Endothelial cell of umbilical vein (primary cell): ENCODE data around the gene ITGB3BP. TPM values are rescaled to one million over a fixed set of nuclear protein-coding genes. Genes with fewer than 3 reads are reported as not detected.

Experiments
- BruUV-seq: library from RNA; stranded (reverse); fragments of 400-500 nt; replicated peaks from 2 replicates; lab custom pipeline; 2021; lab: Mats Ljungman, UMichigan
- CTCF ChIA-PET: fragments of 300-600, 350-600 bp; sonication (Branson Sonifier 250); formaldehyde crosslinking; loops from one replicate; lab custom pipeline; 2021; ENCODE audit warnings: antibody characterized with exemption, inconsistent platforms; lab: Charles Lee
- POLR2A ChIA-PET: fragments of 300-600, 350-600 bp; sonication (Branson Sonifier 250); formaldehyde crosslinking; loops from one replicate; lab custom pipeline; 2021; ENCODE audit warnings: antibody characterized with exemption, inconsistent platforms; lab: Charles Lee
- DNase-seq: peaks from one replicate; pipeline ENCODE4 v3.0.0-alpha.2; 2011; ENCODE audit warnings: low read depth, low spot score
- FAIRE-seq: peaks from 2 replicates; lab custom pipeline; 2011; peaks lifted over from hg19 to GRCh38; lab: Jason Lieb, UNC
- H2AFZ ChIP-seq: 2 replicates; pipeline ENCODE4 v1.6.0; 2012; ENCODE audit warnings: low read depth, low read length, control low read depth, inconsistent platforms
- H3K27ac ChIP-seq: 2 replicates; pipeline ENCODE4 v1.5.1; 2011; ENCODE audit warnings: low read depth, mild to moderate bottlenecking, control low read depth, low read length, moderate library complexity; ENCODE audit not compliant: insufficient read depth
- H3K27me3 ChIP-seq, 2 experiments: 2 replicates each; pipeline versions ENCODE4 v1.6.0 to v1.6.1; 2011; ENCODE audit warnings: low read length in 2 of 2, mixed read lengths in 1 of 2; ENCODE audit not compliant: control insufficient read depth in 2 of 2, insufficient read depth in 2 of 2
- H3K36me3 ChIP-seq, 2 experiments: 2 replicates in 1 of 2; 3 replicates in 1 of 2; pipeline ENCODE4 v1.5.1; 2011; ENCODE audit warnings: low read length in 2 of 2, mild to moderate bottlenecking in 1 of 2, moderate library complexity in 1 of 2; ENCODE audit not compliant: control insufficient read depth in 2 of 2, insufficient read depth in 2 of 2; ENCODE audit errors: extremely low read depth in 1 of 2
- H3K4me1 ChIP-seq: 3 replicates; pipeline ENCODE4 v1.5.1; 2011; ENCODE audit warnings: mild to moderate bottlenecking, low read length; ENCODE audit not compliant: control insufficient read depth, insufficient read depth; ENCODE audit errors: extremely low read depth
- H3K4me2 ChIP-seq: 2 replicates; pipeline ENCODE4 v1.6.1; 2011; ENCODE audit warnings: low read length, control low read depth, mixed read lengths; ENCODE audit not compliant: insufficient read depth
- H3K4me3 ChIP-seq, 3 experiments: fragments of 200-600 bp in 1 of 3; sonication (generic), shearing (Covaris generic) in 1 of 3; replicated peaks in 1 of 3; 2 replicates each; pipeline ENCODE4 v1.5.1; 2011 to 2016; ENCODE audit warnings: control low read depth in 3 of 3, low read length in 3 of 3, mild to moderate bottlenecking in 2 of 3, inconsistent platforms in 1 of 3, low read depth in 1 of 3, moderate library complexity in 1 of 3; ENCODE audit not compliant: insufficient read depth in 1 of 3
- H3K79me2 ChIP-seq: 2 replicates; pipeline ENCODE4 v1.6.0; 2012; ENCODE audit warnings: low read length, inconsistent platforms; ENCODE audit not compliant: control insufficient read depth, insufficient read depth
- H3K9ac ChIP-seq: replicated peaks from 2 replicates; pipeline ENCODE3; 2011; ENCODE audit warnings: low read length, control low read depth; ENCODE audit not compliant: insufficient read depth; ENCODE audit errors: extremely low read depth
- H3K9me1 ChIP-seq: replicated peaks from 3 replicates; pipeline ENCODE4 v1.6.0; 2011; ENCODE audit warnings: mild to moderate bottlenecking, low read length; ENCODE audit not compliant: control insufficient read depth, insufficient read depth; ENCODE audit errors: extremely low read depth
- H3K9me3 ChIP-seq: replicated peaks from 2 replicates; pipeline ENCODE4 v1.5.1; 2012; ENCODE audit warnings: low read length, inconsistent platforms; ENCODE audit not compliant: control insufficient read depth, insufficient read depth
- H4K20me1 ChIP-seq: replicated peaks from 2 replicates; pipeline ENCODE3; 2011; ENCODE audit warnings: mild to moderate bottlenecking, low read length; ENCODE audit not compliant: control insufficient read depth, insufficient read depth; ENCODE audit errors: extremely low read depth
- EZH2 ChIP-seq: IDR thresholded peaks from 2 replicates; pipeline ENCODE4 v1.6.1; 2012; ENCODE audit warnings: borderline replicate concordance, low read depth, mild to moderate bottlenecking, moderate library complexity, low read length, inconsistent platforms; ENCODE audit not compliant: severe bottlenecking
- FOS ChIP-seq: IDR thresholded peaks from 2 replicates; pipeline ENCODE4 v1.6.1; 2011; ENCODE audit warnings: mild to moderate bottlenecking, low read length, moderate library complexity, borderline replicate concordance; ENCODE audit not compliant: insufficient read depth
- GATA2 ChIP-seq: IDR thresholded peaks from 2 replicates; pipeline ENCODE4 v1.7.0; 2011; ENCODE audit warnings: low read depth, mild to moderate bottlenecking, moderate library complexity, mixed read lengths, low read length; ENCODE audit not compliant: insufficient read length, insufficient read depth
- JUN ChIP-seq: IDR thresholded peaks from 2 replicates; pipeline ENCODE4 v1.6.1; 2011; ENCODE audit warnings: borderline replicate concordance, low read depth; ENCODE audit not compliant: insufficient read length, insufficient read depth
- MYC ChIP-seq: IDR thresholded peaks from one replicate; pipeline ENCODE4 v1.6.1; 2011; ENCODE audit warnings: mild to moderate bottlenecking, low read depth, low read length
- POLR2A ChIP-seq: IDR thresholded peaks from 2 replicates; pipeline ENCODE4 v1.6.1; 2012; ENCODE audit warnings: low read depth, mild to moderate bottlenecking, control low read depth, low read length
- POLR2AphosphoS5 ChIP-seq: IDR thresholded peaks from 2 replicates; pipeline ENCODE4 v1.6.1; 2012; ENCODE audit warnings: low read depth, mild to moderate bottlenecking, control low read depth, low read length, moderate library complexity; ENCODE audit not compliant: insufficient read depth
- dilution Hi-C: fragments of 300-500 bp; cut with MboI; formaldehyde crosslinking; loops from one replicate; pipeline ENCODE4 v1.15.0; 2019; ENCODE audit warnings: low sequenced_read_pairs; ENCODE audit not compliant: extremely low pct_ligation_motif_present
- intact Hi-C: fragments of 100-400 bp; cut with micrococcal nuclease; formaldehyde crosslinking; loops from one replicate; pipeline ENCODE4 v1.10.0; 2022
- polyA plus RNA-seq, 4 experiments: library from polyadenylated mRNA; depleted of rRNA in 3 of 4; stranded (reverse) in 3 of 4; unstranded in 1 of 4; fragments of >200 nt; gene quantifications; 2 replicates each; pipeline versions ENCODE4 v1.2.1 to v1.2.3, GENCODE V29; 2011 to 2012; ENCODE audit warnings: missing spikeins in 1 of 4
- total RNA-seq: library from RNA; stranded (reverse); gene quantifications from 2 replicates; pipeline ENCODE4 v1.2.3, GENCODE V29; 2021
- TF ChIP-seq, protein P1 (sequence below), 2 donors: IDR thresholded peaks; 1 replicate in 1 of 2; 2 replicates in 1 of 2; pipeline ENCODE4 v1.5.1; 2011; ENCODE audit warnings: low read length in 2 of 2, mild to moderate bottlenecking in 2 of 2, moderate library complexity in 2 of 2, control low read depth in 1 of 2, inconsistent platforms in 1 of 2, low read depth in 1 of 2; ENCODE audit not compliant: insufficient read depth in 1 of 2; ENCODE audit errors: extremely low read depth in 1 of 2
- TF ChIP-seq, protein P2 (sequence below): IDR thresholded peaks from 2 replicates; pipeline ENCODE4 v1.6.1; 2011; ENCODE audit not compliant: insufficient read depth, insufficient read length

The ITGB3BP gene
- total and polyA plus RNA-seq, 2 donors (not counting 3 experiments of a cell fraction or from before 2014, with no cell fraction given), result 5.3 to 24.4 TPM

DNA sequence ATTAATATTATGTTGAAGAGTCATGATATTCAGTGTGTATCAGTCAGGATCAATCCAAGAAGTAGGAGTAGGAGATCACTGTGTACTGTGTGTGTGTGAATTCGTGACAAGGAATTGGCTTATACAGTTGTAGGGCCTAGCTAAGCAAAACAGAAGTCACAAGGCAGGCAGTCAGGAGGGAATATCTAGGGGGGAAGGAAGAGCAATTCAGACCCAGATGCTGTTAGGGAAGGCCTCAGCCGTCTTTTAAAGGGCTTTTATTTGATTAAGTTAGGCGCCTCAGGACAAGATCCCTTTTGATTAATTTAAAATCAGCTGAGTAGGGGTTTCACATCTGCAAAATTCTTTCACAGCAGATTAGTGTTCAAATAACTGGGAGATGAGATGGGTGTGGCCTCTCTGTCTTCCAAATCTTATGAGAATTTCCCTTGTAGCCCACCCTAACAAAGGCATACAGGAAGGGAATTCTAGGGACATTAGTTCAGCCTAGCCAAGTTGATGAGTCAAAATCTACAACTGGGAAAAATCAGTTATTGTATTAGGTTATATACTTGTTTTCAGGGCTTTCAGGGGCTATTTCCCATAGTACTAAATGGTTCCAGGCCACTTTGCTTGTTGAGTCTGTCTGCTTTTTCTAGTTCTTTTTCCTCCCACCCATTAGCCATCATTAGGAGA lies 108.2 kb downstream of the ITGB3BP start:
- CTCF ChIA-PET, result interaction anchor here (1.3 to 2.6 kb wide), 2 partner anchors 10 to 31 kb away, joined by 6 to 9 read pairs; no protein-coding TSS in a partner anchor
- BruUV-seq, result no TSS peak
- no peak for FAIRE-seq

More for the DNA sequence above, 108.2 kb downstream of the ITGB3BP start:
- POLR2A ChIA-PET, result no interaction called here
- no peak overlapping the region for H3K9ac ChIP-seq
- H3K27ac ChIP-seq, result no peak overlapping the region
- H3K9me1 ChIP-seq, result no peaks in the 10 kb centered on the region
- H3K4me3 ChIP-seq, result no peak overlapping the region
- H3K36me3 ChIP-seq, result no peaks in the 10 kb centered on the region
- intact Hi-C loops (no loop called here), dilution Hi-C loops (no loop called here)
- no peak overlapping the region for H2AFZ ChIP-seq
- no peaks in the 10 kb centered on the region for H3K9me3 ChIP-seq
- no peak for DNase-seq
- H3K27me3 ChIP-seq, result no peaks in the 10 kb centered on the region
- H3K79me2 ChIP-seq, result no peaks in the 10 kb centered on the region
- H3K4me1 ChIP-seq, result no peaks in the 10 kb centered on the region
- TF ChIP-seq POLR2AphosphoS5, result no peak
- TF ChIP-seq MYC, result no peak
- TF ChIP-seq, protein P1, sequence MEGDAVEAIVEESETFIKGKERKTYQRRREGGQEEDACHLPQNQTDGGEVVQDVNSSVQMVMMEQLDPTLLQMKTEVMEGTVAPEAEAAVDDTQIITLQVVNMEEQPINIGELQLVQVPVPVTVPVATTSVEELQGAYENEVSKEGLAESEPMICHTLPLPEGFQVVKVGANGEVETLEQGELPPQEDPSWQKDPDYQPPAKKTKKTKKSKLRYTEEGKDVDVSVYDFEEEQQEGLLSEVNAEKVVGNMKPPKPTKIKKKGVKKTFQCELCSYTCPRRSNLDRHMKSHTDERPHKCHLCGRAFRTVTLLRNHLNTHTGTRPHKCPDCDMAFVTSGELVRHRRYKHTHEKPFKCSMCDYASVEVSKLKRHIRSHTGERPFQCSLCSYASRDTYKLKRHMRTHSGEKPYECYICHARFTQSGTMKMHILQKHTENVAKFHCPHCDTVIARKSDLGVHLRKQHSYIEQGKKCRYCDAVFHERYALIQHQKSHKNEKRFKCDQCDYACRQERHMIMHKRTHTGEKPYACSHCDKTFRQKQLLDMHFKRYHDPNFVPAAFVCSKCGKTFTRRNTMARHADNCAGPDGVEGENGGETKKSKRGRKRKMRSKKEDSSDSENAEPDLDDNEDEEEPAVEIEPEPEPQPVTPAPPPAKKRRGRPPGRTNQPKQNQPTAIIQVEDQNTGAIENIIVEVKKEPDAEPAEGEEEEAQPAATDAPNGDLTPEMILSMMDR (IDR thresholded peaks at IDR 0.05; ENCODE audit: extremely low read depth in 1 of 2, insufficient read depth in 1 of 2, low read depth in 1 of 2, low read length in 2 of 2), result no peak
- no peak for TF ChIP-seq POLR2A
- TF ChIP-seq JUN, result no peak
- no peak for TF ChIP-seq FOS
- TF ChIP-seq EZH2, result no peak
- TF ChIP-seq GATA2, result no peak
- TF ChIP-seq, protein P2, sequence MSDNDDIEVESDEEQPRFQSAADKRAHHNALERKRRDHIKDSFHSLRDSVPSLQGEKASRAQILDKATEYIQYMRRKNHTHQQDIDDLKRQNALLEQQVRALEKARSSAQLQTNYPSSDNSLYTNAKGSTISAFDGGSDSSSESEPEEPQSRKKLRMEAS, result no peak
- no peaks in the 10 kb centered on the region for H4K20me1 ChIP-seq
- no peak overlapping the region for H3K4me2 ChIP-seq
